HEK293T (cell line): Measurements from ENCODE around the gene SULT1C2.

Experiments used
- CTCF ChIA-PET: fragments of 350-600 bp; formaldehyde crosslinking; extraction: SDS; loops from one replicate; lab custom pipeline; 2021; ENCODE audit warnings: antibody characterized with exemption, inconsistent platforms; lab: Yijun Ruan, JAX
- POLR2A ChIA-PET: fragments of 350-600 bp; formaldehyde crosslinking; extraction: SDS; loops from one replicate; lab custom pipeline; 2020; ENCODE audit warnings: antibody characterized with exemption, inconsistent platforms; lab: Yijun Ruan, JAX
- DNase-seq: peaks from one replicate; pipeline ENCODE4 v3.0.0; 2012; ENCODE audit warnings: mixed read lengths; ENCODE audit errors: extremely low spot score
- ARNT ChIP-seq: fragments of 450-650 bp; IDR thresholded peaks from 2 replicates; pipeline ENCODE4 v1.6.1; 2017; ENCODE audit warnings: mild to moderate bottlenecking
- BHLHE40 ChIP-seq: fragments of 450-650 bp; IDR thresholded peaks from 2 replicates; pipeline ENCODE4 v1.6.1; 2016; ENCODE audit warnings: mild to moderate bottlenecking, moderate library complexity, borderline replicate concordance
- CTBP1 ChIP-seq: fragments of 450-650 bp; IDR thresholded peaks from 2 replicates; pipeline ENCODE4 v1.6.1; 2016; ENCODE audit warnings: borderline replicate concordance
- ELF4 ChIP-seq: fragments of 450-650 bp; IDR thresholded peaks from 2 replicates; pipeline ENCODE4 v1.6.1; 2017; ENCODE audit warnings: antibody characterized with exemption
- FOXA1 ChIP-seq: fragments of 450-650 bp; IDR thresholded peaks from 2 replicates; pipeline ENCODE4 v1.6.1; 2016; ENCODE audit warnings: mild to moderate bottlenecking
- FOXK2 ChIP-seq: fragments of 450-650 bp; IDR thresholded peaks from 2 replicates; pipeline ENCODE4 v1.6.1; 2016; ENCODE audit warnings: mild to moderate bottlenecking
- FOXM1 ChIP-seq: fragments of 450-650 bp; IDR thresholded peaks from 2 replicates; pipeline ENCODE4 v1.6.1; 2017; ENCODE audit warnings: mild to moderate bottlenecking, borderline replicate concordance
- HDGF ChIP-seq: fragments of 450-650 bp; IDR thresholded peaks from 2 replicates; pipeline ENCODE4 v1.6.1; 2017; ENCODE audit warnings: antibody characterized with exemption, borderline replicate concordance
- L3MBTL2 ChIP-seq: fragments of 450-650 bp; conservative IDR thresholded peaks from 2 replicates; pipeline ENCODE4 v1.6.1; 2016; ENCODE audit warnings: mild to moderate bottlenecking
- LEF1 ChIP-seq: fragments of 450-650 bp; IDR thresholded peaks from 2 replicates; pipeline ENCODE4 v1.6.1; 2017; ENCODE audit warnings: mild to moderate bottlenecking, borderline replicate concordance
- NFRKB ChIP-seq: fragments of 450-650 bp; IDR thresholded peaks from 2 replicates; pipeline ENCODE4 v1.6.1; 2016; ENCODE audit warnings: mild to moderate bottlenecking, moderate library complexity
- PKNOX1 ChIP-seq: fragments of 450-650 bp; IDR thresholded peaks from 2 replicates; pipeline ENCODE4 v1.6.1; 2016
- SP1 ChIP-seq: fragments of 450-650 bp; IDR thresholded peaks from 2 replicates; pipeline ENCODE4 v1.6.1; 2017
- SUZ12 ChIP-seq: fragments of 450-650 bp; IDR thresholded peaks from 2 replicates; pipeline ENCODE4 v1.6.1; 2016; ENCODE audit warnings: mild to moderate bottlenecking
- TARDBP ChIP-seq: fragments of 450-650 bp; IDR thresholded peaks from 2 replicates; pipeline ENCODE4 v1.6.1; 2016
- ZNF384 ChIP-seq: fragments of 450-650 bp; IDR thresholded peaks from 2 replicates; pipeline ENCODE4 v1.6.1; 2016

Gene SULT1C2

GRCh38 chr2:108285616-108286015 lies 3.1 kb upstream of the SULT1C2 start:
- ChIA-PET POLR2A (no interaction called here), CTCF (no interaction called here)
- TF ChIP-seq ELF4 (no peak), LEF1 (no peak), NFRKB (no peak), L3MBTL2 (no peak), BHLHE40 (no peak), SP1 (no peak), FOXM1 (no peak), PKNOX1 (no peak), FOXK2 (no peak), FOXA1 (no peak)
- DNase-seq: no peak

- ChIA-PET CTCF (no interaction called here), POLR2A (no interaction called here)
- TF ChIP-seq SUZ12 (no peak), L3MBTL2 (no peak), FOXA1 (no peak), FOXK2 (no peak), SP1 (no peak), ARNT (no peak), HDGF (no peak), TARDBP (no peak), BHLHE40 (no peak), PKNOX1 (no peak), ZNF384 (no peak), NFRKB (no peak), FOXM1 (no peak), ELF4 (no peak), CTBP1 (no peak)
- DNase-seq: no peak
Measured at GRCh38 chr2:108287169-108287568, 1.5 kb upstream of the SULT1C2 start.

GRCh38 chr2:108293850-108294249 lies 5.2 kb downstream of the SULT1C2 start:
- no peak for DNase-seq
- ChIA-PET POLR2A (no interaction called here), CTCF (no interaction called here)
- TF ChIP-seq HDGF (no peak), CTBP1 (no peak), BHLHE40 (no peak), NFRKB (no peak), PKNOX1 (no peak), ARNT (no peak), ELF4 (no peak)

DNA sequence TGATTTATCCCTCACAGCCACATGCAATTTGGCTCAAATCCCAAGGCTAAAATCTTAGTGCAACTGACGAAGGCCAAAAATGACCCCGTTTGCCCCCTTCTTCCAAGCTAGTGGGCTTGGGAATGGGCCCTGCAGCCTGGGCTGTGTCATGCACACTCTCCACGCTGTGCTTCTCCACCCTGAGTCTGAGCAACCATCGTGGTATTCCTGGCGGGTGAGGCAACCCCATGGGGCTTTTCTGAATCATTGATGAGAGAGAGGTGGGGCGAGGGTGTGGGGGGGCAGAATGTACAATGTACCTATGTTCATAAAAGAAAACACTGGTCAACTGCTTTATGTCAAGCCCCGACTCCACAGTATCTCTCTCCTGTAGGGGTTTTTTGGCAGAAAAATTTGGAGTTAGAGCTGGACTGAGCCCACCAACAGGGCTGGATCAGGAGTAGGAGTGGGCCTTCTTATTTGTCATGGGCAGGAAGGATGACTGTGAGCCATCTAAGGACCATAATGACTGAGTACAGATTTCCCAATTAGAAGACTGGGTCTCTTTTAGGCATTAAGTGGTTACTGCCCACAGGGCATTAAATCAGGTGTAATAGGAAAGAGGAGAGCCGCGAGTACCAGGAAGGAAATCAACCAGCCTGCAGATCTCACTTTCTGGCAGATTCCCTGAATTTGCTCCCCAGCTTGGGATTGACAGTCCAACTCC lies 8.9 kb downstream of the SULT1C2 start:
- no peak for DNase-seq
- TF ChIP-seq NFRKB (no peak), ARNT (no peak), L3MBTL2 (no peak), TARDBP (no peak), FOXK2 (no peak), HDGF (no peak), LEF1 (no peak), FOXA1 (no peak), PKNOX1 (no peak), SUZ12 (no peak), ELF4 (no peak), BHLHE40 (no peak)
- POLR2A ChIA-PET: interaction anchor here (1.9 kb wide), 1 partner anchor 9 kb away, joined by 8 read pairs; the partner anchor contains the start of gene SULT1C2
- CTCF ChIA-PET: no interaction called here

DNA sequence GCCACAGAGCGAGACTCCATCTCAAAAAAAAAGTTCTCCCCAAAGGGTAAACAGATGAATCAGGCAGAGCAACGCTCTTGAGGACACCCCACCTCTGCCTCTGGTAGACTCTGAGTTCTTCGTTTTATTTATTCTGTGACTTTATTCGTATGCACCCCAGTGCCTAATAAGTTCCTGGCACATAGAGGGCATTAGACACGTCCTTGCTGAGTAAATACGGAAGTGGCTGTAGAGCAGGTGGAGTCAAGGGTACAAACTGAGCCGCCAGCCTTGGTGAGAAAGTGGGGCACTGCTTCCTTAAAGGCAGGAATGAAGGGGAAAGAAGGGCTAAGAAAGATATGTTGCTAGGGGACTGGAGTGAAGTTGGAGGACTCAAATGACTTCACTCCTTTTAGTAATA lies 12.9 kb downstream of the SULT1C2 start:
- TF ChIP-seq FOXM1 (no peak), HDGF (no peak), FOXK2 (no peak), PKNOX1 (no peak), BHLHE40 (no peak), ELF4 (no peak), FOXA1 (no peak), LEF1 (no peak), TARDBP (no peak), ARNT (no peak), CTBP1 (no peak), NFRKB (no peak), L3MBTL2 (no peak), SUZ12 (no peak), ZNF384 (no peak), SP1 (no peak)
- CTCF ChIA-PET: no interaction called here
- POLR2A ChIA-PET: no interaction called here
- DNase-seq: no peak
